OCI-LY7 (cell line): ENCODE measurements around the gene ADISSP. TPM values are rescaled to one million over a fixed set of nuclear protein-coding genes. Genes with fewer than 3 reads are reported as not detected.

Experiments used
- BruUV-seq: library from RNA; stranded (reverse); fragments of 400-500 nt; replicated peaks from 2 replicates; lab custom pipeline; 2021; lab: Mats Ljungman, UMichigan
- CTCF ChIA-PET: fragments of 300-600 bp; sonication (Branson Sonifier 250); formaldehyde crosslinking; loops from one replicate; lab custom pipeline; 2022; ENCODE audit warnings: antibody characterized with exemption; ENCODE audit not compliant: unreplicated experiment; lab: Charles Lee
- POLR2A ChIA-PET: fragments of 300-600 bp; sonication (Branson Sonifier 250); formaldehyde crosslinking; loops from one replicate; lab custom pipeline; 2022; ENCODE audit warnings: antibody characterized with exemption; lab: Charles Lee
- DNase-seq: peaks from one replicate; pipeline ENCODE4 v3.0.0-alpha.2; 2015; ENCODE audit warnings: low spot score
- H2AFZ ChIP-seq: fragments of 200-600 bp; sonication (generic), shearing (Covaris generic); 2 replicates; pipeline ENCODE4 v1.6.1; 2014; ENCODE audit warnings: mild to moderate bottlenecking, antibody characterized with exemption, low read length, moderate library complexity
- H3K27ac ChIP-seq: fragments of 200-600 bp; sonication (generic); 2 replicates; pipeline ENCODE4 v1.5.1; 2014; ENCODE audit warnings: mixed run types, low read depth, mild to moderate bottlenecking, moderate library complexity, low read length, inconsistent platforms; ENCODE audit not compliant: poor library complexity, severe bottlenecking
- H3K36me3 ChIP-seq: fragments of 200-600 bp; sonication (generic); 2 replicates; pipeline ENCODE4 v1.6.1; 2014; ENCODE audit warnings: mild to moderate bottlenecking, antibody characterized with exemption, low read length, moderate library complexity, mixed read lengths; ENCODE audit not compliant: insufficient read depth
- H3K4me1 ChIP-seq: fragments of 200-600 bp; sonication (generic); 2 replicates; pipeline ENCODE4 v1.5.1; 2014; ENCODE audit warnings: mild to moderate bottlenecking, low read length; ENCODE audit not compliant: insufficient read depth, poor library complexity, severe bottlenecking
- H3K4me2 ChIP-seq: fragments of 200-600 bp; sonication (generic); 2 replicates; pipeline ENCODE4 v1.6.1; 2014; ENCODE audit warnings: mild to moderate bottlenecking, low read length
- H3K4me3 ChIP-seq: fragments of 200-600 bp; sonication (generic); 2 replicates; pipeline ENCODE4 v1.5.1; 2014; ENCODE audit warnings: mild to moderate bottlenecking, low read depth, low read length; ENCODE audit not compliant: poor library complexity, severe bottlenecking
- H3K79me2 ChIP-seq: fragments of 200-600 bp; sonication (generic); 2 replicates; pipeline ENCODE4 v1.6.1; 2016; ENCODE audit warnings: low read depth, mild to moderate bottlenecking, low read length, moderate library complexity, mixed read lengths; ENCODE audit not compliant: insufficient read depth
- H3K9me2 ChIP-seq: fragments of 200-600 bp; sonication (generic); 2 replicates; pipeline ENCODE4 v1.6.1; 2016; ENCODE audit warnings: mild to moderate bottlenecking, low read length, mixed read lengths; ENCODE audit not compliant: insufficient read depth
- H3K9me3 ChIP-seq: fragments of 200-600 bp; sonication (generic); 2 replicates; pipeline ENCODE4 v1.6.1; 2014; ENCODE audit warnings: mild to moderate bottlenecking, mixed run types, low read length, mixed read lengths
- H4K20me1 ChIP-seq: fragments of 200-600 bp; sonication (generic); 2 replicates; pipeline ENCODE4 v1.6.1; 2014; ENCODE audit warnings: mild to moderate bottlenecking, antibody characterized with exemption, low read length, moderate library complexity, mixed read lengths; ENCODE audit not compliant: insufficient read depth
- CTCF ChIP-seq: fragments of 200-600 bp; sonication (generic); conservative IDR thresholded peaks from 2 replicates; pipeline ENCODE4 v1.5.1; 2014; ENCODE audit warnings: mild to moderate bottlenecking, antibody characterized with exemption, low read length, moderate library complexity, mixed read lengths
- EZH2phosphoT487 ChIP-seq: fragments of 200-600 bp; sonication (generic); IDR thresholded peaks from 2 replicates; pipeline ENCODE4 v1.6.1; 2018; ENCODE audit warnings: low read depth, borderline replicate concordance, mild to moderate bottlenecking, mixed run types, antibody characterized with exemption, low read length, moderate library complexity, mixed read lengths
- intact Hi-C: fragments of 100-400 bp; cut with micrococcal nuclease; formaldehyde crosslinking; loops from one replicate; pipeline ENCODE4 v1.10.0; 2022; ENCODE audit not compliant: unreplicated experiment
- total RNA-seq, 2 experiments: library from RNA; depleted of rRNA in 1 of 2; stranded (reverse); fragments of >200 nt in 1 of 2; shearing (Covaris generic) in 1 of 2; gene quantifications; 2 replicates each; pipeline ENCODE4 v1.2.3, GENCODE V29; 2014 to 2022

ADISSP gene
- total RNA-seq, 2 experiments from 2014 or later: 64.4 to 66.7 TPM

GRCh38 chr20:3749087-3749688 lies 18.4 kb downstream of the ADISSP start:
- DNase-seq: no peak
- CTCF ChIA-PET: no interaction called here

DNA sequence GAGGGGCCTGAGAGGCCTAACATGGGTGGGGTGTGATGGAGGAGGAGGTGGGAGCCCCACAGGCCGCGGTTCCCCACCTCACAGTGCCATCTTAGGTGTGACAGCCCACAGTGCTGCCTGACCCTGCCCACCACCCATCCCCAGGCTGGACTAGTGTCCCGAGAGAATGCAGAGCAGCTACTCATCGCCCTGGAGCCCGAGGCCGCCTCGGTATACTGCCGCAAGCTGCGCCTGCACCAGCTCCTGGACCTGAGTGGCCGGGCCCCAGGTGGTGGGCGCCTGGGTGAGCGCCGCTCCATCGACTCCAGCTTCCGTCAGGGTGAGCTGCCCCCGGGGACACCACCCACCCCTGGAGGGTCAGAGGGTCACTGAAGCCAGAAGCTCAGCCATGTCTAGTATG lies 19.5 kb downstream of the ADISSP start:
- ChIA-PET POLR2A (interaction anchor here (1.0 kb wide), 1 partner anchor 18 kb away, joined by 4 read pairs; no protein-coding TSS in a partner anchor), CTCF (no interaction called here)
- no peak for TF ChIP-seq CTCF
- TF ChIP-seq EZH2phosphoT487: no peak
- no TSS peak for BruUV-seq
- H3K9me3 ChIP-seq: no peaks in the 10 kb centered on the region
- H3K27ac ChIP-seq: no peak overlapping the region
- peaks cover 10% of the 10 kb centered on the region; the same call in 1 of the 2 replicates for H3K36me3 ChIP-seq
- H3K4me1 ChIP-seq: no peaks in the 10 kb centered on the region
- H2AFZ ChIP-seq: no peak overlapping the region
- DNase-seq: no peak
- no peaks in the 10 kb centered on the region for H3K79me2 ChIP-seq
- no peak overlapping the region for H3K4me2 ChIP-seq
- no peaks in the 10 kb centered on the region for H4K20me1 ChIP-seq
- no peak overlapping the region for H3K4me3 ChIP-seq
- no peaks in the 10 kb centered on the region for H3K9me2 ChIP-seq
- intact Hi-C loops: no loop called here

More at GRCh38 chr20:3749087-3749688, 18.4 kb downstream of the ADISSP start:
- TF ChIP-seq EZH2phosphoT487: no peak
- TF ChIP-seq CTCF: no peak
- H3K4me1 ChIP-seq: no peaks in the 10 kb centered on the region
- no peak overlapping the region for H3K27ac ChIP-seq
- H3K4me3 ChIP-seq: no peak overlapping the region
- no peaks in the 10 kb centered on the region for H3K79me2 ChIP-seq
- no peaks in the 10 kb centered on the region for H3K9me3 ChIP-seq
- no peak overlapping the region for H3K4me2 ChIP-seq
- POLR2A ChIA-PET: no interaction called here
- no peaks in the 10 kb centered on the region for H4K20me1 ChIP-seq
- no peak overlapping the region for H2AFZ ChIP-seq
- intact Hi-C loops: no loop called here
- H3K9me2 ChIP-seq: no peaks in the 10 kb centered on the region
- peaks cover 10% of the 10 kb centered on the region; the same call in 1 of the 2 replicates for H3K36me3 ChIP-seq
- no TSS peak for BruUV-seq

DNA sequence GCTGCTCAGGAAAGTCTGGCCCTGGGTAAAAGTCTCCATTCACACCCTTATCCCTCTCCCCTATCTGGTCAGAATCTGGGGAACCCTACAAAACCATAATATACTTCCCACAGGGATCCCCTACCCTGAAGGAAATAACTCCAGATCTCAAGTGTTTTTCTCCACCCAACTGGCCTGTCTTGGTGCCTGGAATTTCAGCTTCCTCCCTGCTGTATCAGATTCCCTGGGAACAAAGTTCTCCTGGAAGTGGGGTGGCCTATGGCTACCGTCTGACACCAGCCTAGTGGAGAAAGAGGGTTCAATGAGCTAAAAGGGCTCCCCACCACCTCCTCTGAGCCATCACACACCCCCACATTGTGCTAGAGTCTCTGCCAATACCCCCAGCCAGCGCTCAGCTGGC lies 20.1 kb downstream of the ADISSP start:
- no peaks in the 10 kb centered on the region for H3K9me2 ChIP-seq
- H3K36me3 ChIP-seq: peaks cover 5% of the 10 kb centered on the region; the same call in 1 of the 2 replicates
- no TSS peak for BruUV-seq
- ChIA-PET POLR2A (interaction anchor here (1.0 kb wide), 1 partner anchor 18 kb away, joined by 4 read pairs; no protein-coding TSS in a partner anchor), CTCF (no interaction called here)
- intact Hi-C loops: no loop called here
- H3K4me2 ChIP-seq: no peak overlapping the region
- DNase-seq: no peak
- TF ChIP-seq CTCF: no peak
- TF ChIP-seq EZH2phosphoT487: no peak
- H3K27ac ChIP-seq: no peak overlapping the region
- no peaks in the 10 kb centered on the region for H3K4me1 ChIP-seq
- H2AFZ ChIP-seq: no peak overlapping the region
- no peaks in the 10 kb centered on the region for H3K9me3 ChIP-seq
- H3K4me3 ChIP-seq: no peak overlapping the region
- no peaks in the 10 kb centered on the region for H3K79me2 ChIP-seq
- no peaks in the 10 kb centered on the region for H4K20me1 ChIP-seq
